ENCODE measurements around the gene AGXT2.
A peak's percentile ranks its signal among the peaks of the same experiment; 100 is the strongest.

AGXT2 gene

DNA sequence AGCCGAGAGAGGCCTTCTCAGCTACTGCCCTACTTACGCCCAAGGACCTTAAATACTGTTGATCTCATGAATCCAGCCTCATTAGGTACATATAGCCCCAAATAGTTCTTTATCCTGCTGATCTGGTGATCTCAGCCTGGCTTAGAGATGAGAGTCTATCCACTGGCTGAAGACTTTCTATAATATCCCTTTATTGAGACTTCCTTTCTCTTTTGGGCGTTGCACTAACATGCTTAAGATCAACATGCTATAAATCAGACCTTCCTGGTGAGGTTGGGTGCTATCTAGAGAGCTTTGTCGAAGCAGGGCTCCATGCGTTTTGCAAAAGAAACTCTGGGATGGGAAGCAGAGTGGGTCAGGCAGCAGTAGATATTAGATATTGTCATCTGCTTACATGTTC, 44.0 kb upstream of the AGXT2 start:
- no peak overlapping the region for H3K4me3 ChIP-seq (ENCODE audit: low read depth, low read length)
- TF ChIP-seq, protein P1, sequence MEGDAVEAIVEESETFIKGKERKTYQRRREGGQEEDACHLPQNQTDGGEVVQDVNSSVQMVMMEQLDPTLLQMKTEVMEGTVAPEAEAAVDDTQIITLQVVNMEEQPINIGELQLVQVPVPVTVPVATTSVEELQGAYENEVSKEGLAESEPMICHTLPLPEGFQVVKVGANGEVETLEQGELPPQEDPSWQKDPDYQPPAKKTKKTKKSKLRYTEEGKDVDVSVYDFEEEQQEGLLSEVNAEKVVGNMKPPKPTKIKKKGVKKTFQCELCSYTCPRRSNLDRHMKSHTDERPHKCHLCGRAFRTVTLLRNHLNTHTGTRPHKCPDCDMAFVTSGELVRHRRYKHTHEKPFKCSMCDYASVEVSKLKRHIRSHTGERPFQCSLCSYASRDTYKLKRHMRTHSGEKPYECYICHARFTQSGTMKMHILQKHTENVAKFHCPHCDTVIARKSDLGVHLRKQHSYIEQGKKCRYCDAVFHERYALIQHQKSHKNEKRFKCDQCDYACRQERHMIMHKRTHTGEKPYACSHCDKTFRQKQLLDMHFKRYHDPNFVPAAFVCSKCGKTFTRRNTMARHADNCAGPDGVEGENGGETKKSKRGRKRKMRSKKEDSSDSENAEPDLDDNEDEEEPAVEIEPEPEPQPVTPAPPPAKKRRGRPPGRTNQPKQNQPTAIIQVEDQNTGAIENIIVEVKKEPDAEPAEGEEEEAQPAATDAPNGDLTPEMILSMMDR (IDR thresholded peaks at IDR 0.05; ENCODE audit: low read depth, low read length) = no peak
- in situ Hi-C loops (cut with HindIII; ENCODE audit: low sequenced_read_pairs) = no loop called here
- DNase-seq (ENCODE audit: low read depth, low spot score) = no peak

DNA sequence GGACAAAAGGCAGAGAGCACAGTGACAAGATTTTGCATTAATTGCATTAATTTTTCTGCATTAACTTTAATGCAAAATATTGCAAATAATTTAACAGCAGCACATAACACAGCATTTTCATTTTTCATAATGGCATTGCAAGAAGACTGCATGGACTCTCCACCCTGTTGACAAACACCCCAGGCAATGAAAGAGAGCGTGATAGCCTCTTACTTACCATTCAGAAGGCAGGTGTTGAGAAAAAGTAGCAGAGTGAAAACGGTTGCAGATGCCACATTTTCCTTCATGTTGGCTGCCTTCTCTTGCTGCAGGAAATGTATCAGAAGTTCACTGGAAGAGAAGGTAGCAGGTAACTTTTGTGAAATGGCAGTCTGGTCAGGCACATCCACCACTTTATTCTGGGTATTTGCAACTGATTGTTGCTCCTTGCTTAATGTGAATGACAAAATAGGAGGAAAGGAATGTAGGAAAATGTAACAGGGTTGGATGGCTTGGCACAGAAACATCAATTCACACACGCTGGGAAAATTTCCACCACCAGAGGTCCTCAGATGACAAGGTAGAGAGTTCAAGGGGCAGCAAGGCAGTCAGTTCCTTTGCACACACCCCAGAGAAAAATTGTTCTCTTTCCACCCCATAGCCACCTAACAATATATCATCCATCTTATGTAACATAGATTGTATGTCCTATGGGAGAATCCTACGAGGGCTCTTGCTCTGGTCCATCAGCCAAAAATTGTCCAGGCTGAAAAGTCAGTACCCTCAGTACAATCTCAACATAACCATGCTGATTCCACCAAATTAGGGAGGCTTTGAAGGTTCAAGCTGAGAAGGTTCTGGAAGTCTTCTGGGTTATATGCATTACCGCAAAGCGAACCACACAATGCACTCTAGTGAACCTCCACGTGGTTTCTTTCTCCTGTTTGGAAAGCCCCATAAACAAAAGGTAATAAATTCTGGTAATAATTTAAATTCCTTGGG, 41.9 kb upstream of the AGXT2 start:
- no peak overlapping the region for H3K4me3 ChIP-seq (ENCODE audit: low read depth, low read length)
- peak; percentile 57 for DNase-seq (ENCODE audit: low read depth, low spot score)
- TF ChIP-seq, protein P1 (IDR thresholded peaks at IDR 0.05; ENCODE audit: low read depth, low read length) = peak; percentile 79
- in situ Hi-C loops (cut with HindIII; ENCODE audit: low sequenced_read_pairs) = no loop called here

DNA sequence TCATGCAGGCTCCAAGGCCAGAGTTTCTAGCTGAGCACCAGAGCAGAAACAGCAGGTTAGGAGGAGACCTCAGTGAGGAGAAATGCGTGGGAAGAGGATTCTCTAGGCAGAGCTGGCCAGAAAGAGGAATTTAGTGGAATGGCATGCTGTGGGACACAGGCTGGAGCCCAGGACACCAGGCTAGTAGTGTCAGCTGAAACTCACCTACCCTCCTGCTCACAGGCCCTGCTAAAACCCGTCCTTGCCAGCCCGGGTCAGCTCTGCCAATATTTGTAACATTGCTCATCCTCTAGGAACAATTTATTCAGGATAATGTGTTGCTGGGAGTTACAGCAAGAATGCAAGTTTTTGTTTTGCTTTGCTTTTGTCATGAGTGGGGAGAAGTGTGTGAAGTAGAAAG, 40.2 kb upstream of the AGXT2 start:
- in situ Hi-C loops (cut with HindIII; ENCODE audit: low sequenced_read_pairs) = no loop called here
- TF ChIP-seq, protein P1 (IDR thresholded peaks at IDR 0.05; ENCODE audit: low read depth, low read length) = no peak
- H3K4me3 ChIP-seq (ENCODE audit: low read depth, low read length) = no peak overlapping the region
- DNase-seq (ENCODE audit: low read depth, low spot score) = peak; percentile 33

DNA sequence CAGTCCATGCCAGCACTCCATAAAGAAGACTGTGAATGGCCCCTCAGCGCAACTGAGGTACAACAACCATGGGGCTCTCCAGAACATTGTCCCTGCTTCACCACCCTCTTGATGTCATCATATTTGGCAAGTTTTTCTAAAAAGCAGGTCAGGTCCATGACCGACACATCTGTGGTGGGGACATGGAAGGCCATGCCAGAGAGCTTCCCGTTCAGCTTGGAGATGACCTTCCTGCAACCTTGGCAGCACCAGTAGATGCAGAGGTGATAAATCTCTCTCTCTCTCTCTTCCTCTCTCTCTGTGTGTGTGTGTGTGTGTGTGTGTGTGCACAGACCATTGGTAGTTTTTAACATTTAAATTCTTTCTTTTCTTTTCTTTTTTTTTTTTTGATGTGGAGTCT, 35.4 kb upstream of the AGXT2 start:
- DNase-seq (ENCODE audit: low read depth, low spot score) = no peak
- in situ Hi-C loops (cut with HindIII; ENCODE audit: low sequenced_read_pairs) = no loop called here
- TF ChIP-seq, protein P1 (IDR thresholded peaks at IDR 0.05; ENCODE audit: low read depth, low read length) = no peak
- no peak overlapping the region for H3K4me3 ChIP-seq (ENCODE audit: low read depth, low read length)

DNA sequence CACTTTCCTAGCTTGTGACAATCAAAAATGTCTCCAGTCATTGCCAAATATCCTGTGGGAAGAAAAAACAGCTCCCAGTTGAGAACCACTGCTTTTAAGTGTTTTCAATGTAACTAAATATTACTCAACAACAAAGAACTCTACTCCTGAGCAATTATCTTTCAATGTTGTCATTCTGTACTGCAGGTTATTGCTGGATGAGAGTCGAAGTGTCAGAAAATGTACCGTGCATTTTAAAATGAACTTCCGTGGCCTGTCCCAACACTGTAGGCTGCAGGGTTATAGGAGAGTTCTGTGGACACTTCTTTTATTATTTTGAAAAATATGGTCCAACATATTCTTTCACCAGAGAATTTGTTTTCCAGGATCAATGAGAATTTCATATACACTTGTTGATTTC, 34.8 kb upstream of the AGXT2 start:
- DNase-seq (ENCODE audit: low read depth, low spot score) = no peak
- TF ChIP-seq, protein P1 (IDR thresholded peaks at IDR 0.05; ENCODE audit: low read depth, low read length) = no peak
- no peak overlapping the region for H3K4me3 ChIP-seq (ENCODE audit: low read depth, low read length)
- in situ Hi-C loops (cut with HindIII; ENCODE audit: low sequenced_read_pairs) = no loop called here

DNA sequence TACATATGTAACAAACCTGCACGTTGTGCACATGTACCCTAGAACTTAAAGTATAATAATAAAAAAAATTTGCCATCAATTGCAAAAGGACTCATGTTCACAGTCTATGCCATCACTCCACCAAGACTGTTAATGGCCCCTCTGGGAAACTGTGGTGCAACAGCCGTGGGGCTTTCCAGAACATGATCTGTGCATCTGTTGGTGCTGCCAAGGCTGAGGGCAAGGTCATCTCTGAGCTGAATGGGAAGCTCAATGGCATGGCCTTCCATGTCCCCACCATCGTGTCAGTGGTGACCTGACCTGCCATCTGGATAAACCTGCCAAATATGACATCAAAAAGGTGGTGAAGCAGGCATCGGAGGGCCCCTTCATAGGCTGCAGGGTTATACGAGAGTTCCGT, 33.4 kb upstream of the AGXT2 start:
- in situ Hi-C loops (cut with HindIII; ENCODE audit: low sequenced_read_pairs) = no loop called here
- DNase-seq (ENCODE audit: low read depth, low spot score) = no peak
- TF ChIP-seq, protein P1 (IDR thresholded peaks at IDR 0.05; ENCODE audit: low read depth, low read length) = no peak
- H3K4me3 ChIP-seq (ENCODE audit: low read depth, low read length) = no peak overlapping the region
